ENCODE measurements around the gene NPLOC4.

The NPLOC4 gene

DNA sequence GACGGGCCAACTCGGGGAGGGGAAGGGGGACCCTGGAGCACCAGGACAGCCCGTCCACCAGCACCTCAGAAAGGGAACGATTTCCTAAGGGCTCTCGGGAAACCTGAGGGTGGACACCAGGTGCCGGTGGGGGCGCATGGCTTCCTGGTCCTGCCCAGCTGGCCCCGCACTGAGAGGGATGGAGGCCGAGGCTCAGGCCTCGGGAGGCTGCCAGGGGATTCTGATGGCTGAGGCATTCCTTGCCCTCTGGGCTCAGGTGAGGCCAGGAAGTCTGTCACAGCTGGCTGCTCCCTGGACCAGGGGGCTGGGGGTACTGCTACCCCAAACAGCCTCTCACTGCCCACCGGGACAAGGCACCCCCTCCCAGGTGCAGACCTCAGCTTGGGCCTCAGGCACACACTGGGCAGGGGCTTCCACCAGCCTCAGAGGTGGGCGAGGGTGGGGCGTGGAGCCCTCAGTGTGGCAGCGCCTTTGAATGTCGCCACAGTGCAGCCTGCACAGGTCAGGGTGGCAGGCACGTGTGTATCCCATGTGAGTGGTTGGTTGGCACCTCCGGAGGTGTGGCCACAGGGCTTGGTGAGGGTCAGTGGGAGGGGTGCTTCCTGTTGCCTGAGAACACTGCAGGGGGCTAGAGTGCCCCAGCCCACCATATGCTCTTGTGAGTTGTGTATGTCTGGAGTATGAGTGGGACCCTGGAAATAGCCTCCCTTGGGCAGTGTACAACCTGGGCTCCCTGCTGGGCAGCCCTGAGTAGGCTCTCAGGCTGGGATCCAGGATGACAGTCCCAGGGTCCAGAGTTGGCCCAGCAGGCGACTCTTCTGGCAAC is 112.7 kb downstream of the NPLOC4 start:
- DNase-seq (ENCODE audit: low read depth): no peak
- TF ChIP-seq, protein P1, sequence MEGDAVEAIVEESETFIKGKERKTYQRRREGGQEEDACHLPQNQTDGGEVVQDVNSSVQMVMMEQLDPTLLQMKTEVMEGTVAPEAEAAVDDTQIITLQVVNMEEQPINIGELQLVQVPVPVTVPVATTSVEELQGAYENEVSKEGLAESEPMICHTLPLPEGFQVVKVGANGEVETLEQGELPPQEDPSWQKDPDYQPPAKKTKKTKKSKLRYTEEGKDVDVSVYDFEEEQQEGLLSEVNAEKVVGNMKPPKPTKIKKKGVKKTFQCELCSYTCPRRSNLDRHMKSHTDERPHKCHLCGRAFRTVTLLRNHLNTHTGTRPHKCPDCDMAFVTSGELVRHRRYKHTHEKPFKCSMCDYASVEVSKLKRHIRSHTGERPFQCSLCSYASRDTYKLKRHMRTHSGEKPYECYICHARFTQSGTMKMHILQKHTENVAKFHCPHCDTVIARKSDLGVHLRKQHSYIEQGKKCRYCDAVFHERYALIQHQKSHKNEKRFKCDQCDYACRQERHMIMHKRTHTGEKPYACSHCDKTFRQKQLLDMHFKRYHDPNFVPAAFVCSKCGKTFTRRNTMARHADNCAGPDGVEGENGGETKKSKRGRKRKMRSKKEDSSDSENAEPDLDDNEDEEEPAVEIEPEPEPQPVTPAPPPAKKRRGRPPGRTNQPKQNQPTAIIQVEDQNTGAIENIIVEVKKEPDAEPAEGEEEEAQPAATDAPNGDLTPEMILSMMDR (conservative IDR thresholded peaks at IDR 0.05; ENCODE audit: low read depth, low read length): no peak
- no peak overlapping the region for H3K4me3 ChIP-seq (ENCODE audit: low read length)

GRCh38 chr17:81523402-81524038 is 113.4 kb downstream of the NPLOC4 start:
- TF ChIP-seq, protein P1 (conservative IDR thresholded peaks at IDR 0.05; ENCODE audit: low read depth, low read length): no peak
- DNase-seq (ENCODE audit: low read depth): no peak
- no peak overlapping the region for H3K4me3 ChIP-seq (ENCODE audit: low read length)

DNA sequence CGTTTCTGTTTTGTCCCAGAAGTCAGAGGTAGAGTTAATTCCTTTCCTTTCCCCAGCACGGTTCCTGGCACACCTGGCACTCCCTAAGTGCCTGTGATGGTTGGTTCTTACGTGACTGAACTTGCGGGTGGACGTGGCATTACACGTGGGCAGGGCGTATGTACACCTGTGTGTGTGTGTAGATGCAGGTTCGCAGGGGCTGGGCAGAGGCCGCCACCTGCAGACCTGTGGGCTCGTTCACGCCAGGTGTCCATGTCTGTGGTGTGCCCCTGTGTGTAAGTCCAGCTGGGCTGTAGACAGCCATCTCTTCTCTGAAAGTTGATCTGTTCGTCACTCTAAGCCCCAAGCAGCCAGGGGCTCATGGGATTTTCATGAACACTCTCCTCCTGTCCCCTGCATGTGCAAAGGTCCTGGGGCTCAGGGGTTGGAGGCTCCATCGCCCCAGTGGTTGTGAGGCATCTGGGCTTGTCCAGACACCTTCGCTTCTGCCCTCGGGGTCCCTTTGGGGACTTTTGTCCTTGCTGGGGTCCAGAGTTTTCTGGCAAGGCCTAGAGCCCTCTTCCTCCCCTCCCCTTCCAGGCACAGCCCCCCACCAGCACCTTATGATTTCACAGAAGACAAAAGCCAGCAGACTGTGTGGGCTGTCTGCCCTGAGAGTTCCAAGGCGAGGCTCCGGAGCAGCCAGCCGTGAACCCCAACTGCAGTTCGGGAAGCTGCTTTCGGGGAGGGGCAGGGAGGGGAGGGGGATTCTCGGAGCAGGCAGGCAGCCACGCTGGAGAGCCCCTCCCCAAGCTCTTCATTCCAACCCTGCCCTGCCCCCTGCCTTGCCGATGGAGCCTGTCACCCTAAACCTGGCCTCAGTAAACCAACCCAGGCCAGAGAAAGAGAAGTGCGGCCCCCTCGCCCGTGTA is 114.2 kb downstream of the NPLOC4 start:
- no peak overlapping the region for H3K4me3 ChIP-seq (ENCODE audit: low read length)
- TF ChIP-seq, protein P1 (conservative IDR thresholded peaks at IDR 0.05; ENCODE audit: low read depth, low read length): peak; percentile 53
- DNase-seq (ENCODE audit: low read depth): no peak

- DNase-seq (ENCODE audit: low read depth): no peak
- H3K4me3 ChIP-seq (ENCODE audit: low read length): peak overlapping the region; percentile 33
- TF ChIP-seq, protein P1 (conservative IDR thresholded peaks at IDR 0.05; ENCODE audit: low read depth, low read length): no peak
Observed at GRCh38 chr17:81520021-81520901, 116.7 kb downstream of the NPLOC4 start.

GRCh38 chr17:81519284-81520020 is 117.5 kb downstream of the NPLOC4 start:
- DNase-seq (ENCODE audit: low read depth): no peak
- peak overlapping the region; percentile 33 for H3K4me3 ChIP-seq (ENCODE audit: low read length)

More at GRCh38 chr17:81519284-81520020, 117.5 kb downstream of the NPLOC4 start:
- TF ChIP-seq, protein P1 (conservative IDR thresholded peaks at IDR 0.05; ENCODE audit: low read depth, low read length): peak; percentile 37

All from retinal pigment epithelial cell (primary cell).